HUES48 (cell line): Measurements from ENCODE around the gene SNX20.

ENCODE experiments used
- H3K27ac ChIP-seq: one replicate; pipeline ENCODE4 v1.7.0; 2013; ENCODE audit warnings: low read depth, low read length, inconsistent platforms
- H3K27me3 ChIP-seq: 2 replicates; pipeline ENCODE4 v1.6.1; 2013; ENCODE audit warnings: mild to moderate bottlenecking, low read length; ENCODE audit not compliant: control insufficient read depth, insufficient read depth
- H3K36me3 ChIP-seq: 2 replicates; pipeline ENCODE4 v1.6.1; 2013; ENCODE audit warnings: low read length; ENCODE audit not compliant: control insufficient read depth, insufficient read depth
- H3K4me1 ChIP-seq: 2 replicates; pipeline ENCODE4 v1.6.1; 2013; ENCODE audit warnings: mild to moderate bottlenecking, low read length; ENCODE audit not compliant: control insufficient read depth, insufficient read depth
- H3K4me3 ChIP-seq: 2 replicates; pipeline ENCODE4 v1.5.1; 2013; ENCODE audit warnings: mild to moderate bottlenecking, low read depth, low read length
- H3K9ac ChIP-seq: 2 replicates; pipeline ENCODE4 v1.6.1; 2013; ENCODE audit warnings: mild to moderate bottlenecking, low read depth, low read length, moderate library complexity
- H3K9me3 ChIP-seq: 2 replicates; pipeline ENCODE4 v1.6.1; 2013; ENCODE audit warnings: low read length; ENCODE audit not compliant: control insufficient read depth, insufficient read depth

SNX20 gene

DNA sequence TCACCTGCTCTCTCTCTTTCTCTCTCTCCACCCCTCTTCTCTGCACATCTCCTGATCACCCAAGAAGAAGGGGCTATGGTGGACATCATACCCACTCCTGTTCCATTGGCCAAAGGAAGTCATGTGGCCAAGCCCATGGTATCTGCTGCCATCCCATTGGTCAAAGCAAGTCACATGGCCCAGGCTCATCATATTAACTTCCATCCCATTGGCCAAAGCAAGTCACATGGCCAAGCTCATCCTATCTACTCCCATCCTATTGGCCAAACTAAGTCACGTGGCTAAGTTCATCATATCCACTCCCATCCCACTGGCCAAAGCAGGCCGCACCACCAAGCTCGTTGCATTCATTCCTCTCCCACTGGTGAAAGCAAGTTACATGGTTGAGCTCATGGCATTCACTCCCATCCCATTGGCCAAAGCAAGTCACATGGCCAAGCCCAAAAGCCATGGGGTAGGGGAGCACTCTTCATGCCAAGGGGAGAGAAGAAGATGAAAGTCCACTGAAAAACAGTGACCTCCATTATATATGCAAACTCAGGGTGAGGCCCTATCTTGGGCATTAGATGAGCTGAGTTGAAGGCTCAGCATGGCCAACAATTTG lies 29.2 kb downstream of the SNX20 start:
- Histone ChIP-seq H3K9ac (no peak overlapping the region), H3K36me3 (no peaks in the 10 kb centered on the region), H3K9me3 (no peaks in the 10 kb centered on the region), H3K4me1 (no peaks in the 10 kb centered on the region), H3K27ac (no peak overlapping the region), H3K4me3 (no peak overlapping the region), H3K27me3 (no peaks in the 10 kb centered on the region)

DNA sequence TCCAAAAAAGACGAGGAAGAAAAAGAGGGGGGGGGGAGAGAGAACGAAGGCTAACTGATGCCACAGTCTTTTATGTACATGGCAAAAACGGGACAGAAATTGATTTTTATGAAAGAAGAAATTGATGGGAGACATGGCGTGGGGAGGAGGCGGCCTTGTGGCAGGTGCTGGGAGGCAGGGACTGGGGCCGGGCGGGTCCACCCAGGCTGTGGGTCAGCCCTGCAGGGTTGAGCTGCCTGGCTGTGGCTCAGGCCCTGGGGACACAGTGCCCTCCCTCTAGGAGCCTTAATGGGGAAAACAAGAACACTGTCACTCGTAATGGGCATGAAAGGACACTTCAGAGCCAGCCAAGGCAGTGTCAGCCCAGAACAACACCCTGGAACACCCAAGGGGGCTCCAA lies 34.8 kb downstream of the SNX20 start:
- Histone ChIP-seq H3K36me3 (no peaks in the 10 kb centered on the region), H3K4me3 (no peak overlapping the region), H3K9me3 (no peaks in the 10 kb centered on the region), H3K27me3 (no peaks in the 10 kb centered on the region), H3K4me1 (peaks cover 6% of the 10 kb centered on the region), H3K27ac (no peak overlapping the region), H3K9ac (no peak overlapping the region)

DNA sequence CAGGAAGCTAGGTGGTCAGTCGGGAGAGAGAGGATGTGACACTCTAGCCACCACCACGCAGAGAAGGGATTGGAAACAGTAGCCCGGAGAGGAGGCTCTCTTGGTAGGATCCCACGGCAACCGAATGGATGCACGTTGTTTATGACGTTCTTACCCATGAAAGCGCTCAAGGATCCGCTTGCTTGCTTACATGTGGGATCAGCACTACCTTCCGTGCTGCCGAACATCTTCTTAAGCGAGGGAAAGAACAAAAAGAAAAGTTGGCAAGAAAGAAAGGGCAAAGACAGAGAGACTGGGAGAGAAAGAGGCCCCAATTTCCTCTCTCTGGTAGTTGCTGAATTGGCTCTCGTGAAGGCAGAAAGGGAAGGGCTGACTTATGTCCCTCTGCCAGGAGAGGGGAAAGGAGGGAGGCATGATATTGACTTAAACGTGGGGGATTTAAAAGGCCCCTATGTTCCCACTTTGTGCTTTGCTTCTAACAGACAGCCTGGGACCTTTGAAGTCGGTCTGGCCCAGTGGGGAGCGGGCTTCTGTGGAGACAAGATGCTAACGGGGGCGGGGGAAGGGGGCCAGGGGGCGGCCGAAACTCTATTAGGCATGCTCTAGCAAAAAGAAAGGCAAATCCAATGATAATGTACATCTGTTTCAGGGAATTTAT lies 35.4 kb downstream of the SNX20 start:
- Histone ChIP-seq H3K4me1 (peaks cover 6% of the 10 kb centered on the region), H3K27ac (no peak overlapping the region), H3K27me3 (no peaks in the 10 kb centered on the region), H3K9ac (no peak overlapping the region), H3K9me3 (no peaks in the 10 kb centered on the region), H3K36me3 (no peaks in the 10 kb centered on the region), H3K4me3 (no peak overlapping the region)

DNA sequence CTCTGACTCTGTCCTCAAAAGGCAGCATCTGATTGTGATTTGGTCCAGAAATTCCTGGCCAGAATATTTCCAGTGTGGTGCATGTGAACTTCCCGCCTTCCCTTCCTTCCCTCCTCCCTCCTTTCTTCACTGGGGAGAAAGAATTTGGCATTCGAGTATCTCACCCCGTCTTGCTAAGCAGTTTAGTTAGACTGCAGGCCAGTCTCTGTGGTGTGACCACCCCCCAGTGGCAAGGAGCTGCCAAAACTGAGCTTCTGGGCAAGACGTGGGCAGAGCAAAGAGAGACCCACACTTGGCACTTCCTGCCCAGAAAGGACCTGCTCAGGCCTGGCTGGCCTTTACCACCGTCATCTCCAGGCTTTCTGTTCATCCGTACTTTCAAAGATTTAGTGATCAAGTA lies 36.4 kb downstream of the SNX20 start:
- Histone ChIP-seq H3K4me3 (no peak overlapping the region), H3K27me3 (no peaks in the 10 kb centered on the region), H3K36me3 (no peaks in the 10 kb centered on the region), H3K9me3 (no peaks in the 10 kb centered on the region), H3K9ac (no peak overlapping the region), H3K4me1 (peaks cover 6% of the 10 kb centered on the region), H3K27ac (no peak overlapping the region)

DNA sequence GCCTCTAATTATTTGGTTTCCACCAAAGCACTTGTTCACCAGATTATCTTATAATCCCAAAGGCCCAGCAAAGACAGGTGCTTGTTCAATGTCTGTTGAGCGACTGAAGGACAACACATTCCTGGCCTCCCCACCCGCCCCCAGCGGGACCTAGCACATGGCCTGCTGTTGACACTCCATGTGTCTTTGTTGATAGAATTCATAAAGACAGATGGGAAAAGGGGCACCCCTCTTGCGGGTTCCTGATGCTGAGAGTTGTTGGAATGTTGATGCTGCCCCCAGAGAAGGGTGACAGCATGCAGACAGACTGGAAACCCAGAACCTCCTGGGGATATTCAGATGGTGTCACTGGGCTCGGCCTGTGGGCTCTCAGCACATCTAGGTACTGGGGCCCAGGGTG lies 36.9 kb downstream of the SNX20 start:
- no peaks in the 10 kb centered on the region for H3K9me3 ChIP-seq
- H3K36me3 ChIP-seq = no peaks in the 10 kb centered on the region
- H3K27ac ChIP-seq = no peak overlapping the region
- H3K27me3 ChIP-seq = no peaks in the 10 kb centered on the region
- no peak overlapping the region for H3K9ac ChIP-seq
- H3K4me1 ChIP-seq = peaks cover 6% of the 10 kb centered on the region
- no peak overlapping the region for H3K4me3 ChIP-seq

DNA sequence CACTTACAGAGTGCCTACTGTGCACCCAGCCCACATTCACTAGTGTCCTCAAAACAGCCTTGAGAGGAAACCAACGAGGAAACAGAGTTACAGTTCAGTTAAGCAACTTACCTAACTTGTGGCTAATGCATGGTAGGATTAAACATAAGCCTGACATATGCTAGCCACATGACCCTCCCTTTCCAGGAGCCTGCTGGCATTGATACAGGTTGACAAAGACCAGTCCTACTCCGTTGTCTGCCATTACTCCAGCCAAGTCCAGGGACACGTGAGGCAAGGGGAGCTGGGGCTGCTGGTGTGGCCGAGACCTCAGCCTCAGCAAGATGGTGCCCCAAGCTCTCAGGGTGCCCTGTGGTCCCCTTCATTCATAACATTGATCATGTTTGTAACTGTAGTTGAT lies 37.9 kb downstream of the SNX20 start:
- no peak overlapping the region for H3K27ac ChIP-seq
- no peaks in the 10 kb centered on the region for H3K36me3 ChIP-seq
- no peaks in the 10 kb centered on the region for H3K27me3 ChIP-seq
- peaks cover 6% of the 10 kb centered on the region for H3K4me1 ChIP-seq
- H3K4me3 ChIP-seq = no peak overlapping the region
- H3K9me3 ChIP-seq = no peaks in the 10 kb centered on the region
- H3K9ac ChIP-seq = no peak overlapping the region

DNA sequence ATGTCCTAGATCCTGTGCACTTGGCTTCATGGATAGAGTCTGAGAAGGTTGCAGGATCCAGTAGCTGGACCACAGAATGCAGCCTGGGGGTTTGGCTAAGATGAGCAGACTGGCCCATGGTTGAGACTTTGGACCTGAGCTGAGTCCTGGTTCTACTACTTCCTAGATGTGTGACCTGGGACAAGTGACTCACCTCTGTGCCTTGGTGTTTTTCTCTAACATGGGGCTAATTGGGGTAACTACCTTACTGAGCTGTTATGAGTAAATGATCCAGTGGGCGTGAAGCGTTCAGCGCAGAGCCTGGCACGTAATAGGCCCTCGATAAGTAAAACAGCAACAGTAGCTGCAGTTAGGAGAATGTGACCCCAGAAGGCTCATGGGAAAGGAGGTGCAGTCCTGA lies 38.8 kb downstream of the SNX20 start:
- no peak overlapping the region for H3K9ac ChIP-seq
- H3K4me1 ChIP-seq = peaks cover 6% of the 10 kb centered on the region
- no peaks in the 10 kb centered on the region for H3K27me3 ChIP-seq
- H3K36me3 ChIP-seq = no peaks in the 10 kb centered on the region
- H3K4me3 ChIP-seq = no peak overlapping the region
- H3K27ac ChIP-seq = no peak overlapping the region
- H3K9me3 ChIP-seq = no peaks in the 10 kb centered on the region

DNA sequence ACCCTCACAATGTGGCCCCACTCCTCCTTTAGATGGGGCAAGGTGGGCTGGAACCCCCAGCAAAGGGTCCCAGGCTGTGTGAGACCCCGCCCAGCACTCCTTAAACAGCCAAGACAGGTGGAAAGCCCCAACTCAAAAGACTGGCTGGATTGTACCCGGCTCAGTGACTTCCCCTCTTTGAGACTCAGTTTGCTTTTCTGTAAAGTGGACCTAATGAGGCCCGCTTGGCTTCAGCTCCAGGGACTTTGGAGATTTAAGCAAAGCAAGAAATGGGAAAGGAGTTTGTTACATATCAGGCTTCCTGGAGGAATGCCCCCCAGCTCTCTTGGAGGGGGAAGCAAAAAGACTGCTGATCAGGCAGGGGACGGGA lies 39.3 kb downstream of the SNX20 start:
- Histone ChIP-seq H3K9ac (no peak overlapping the region), H3K27me3 (no peaks in the 10 kb centered on the region), H3K27ac (no peak overlapping the region), H3K36me3 (no peaks in the 10 kb centered on the region), H3K9me3 (no peaks in the 10 kb centered on the region), H3K4me3 (no peak overlapping the region), H3K4me1 (peaks cover 6% of the 10 kb centered on the region)

DNA sequence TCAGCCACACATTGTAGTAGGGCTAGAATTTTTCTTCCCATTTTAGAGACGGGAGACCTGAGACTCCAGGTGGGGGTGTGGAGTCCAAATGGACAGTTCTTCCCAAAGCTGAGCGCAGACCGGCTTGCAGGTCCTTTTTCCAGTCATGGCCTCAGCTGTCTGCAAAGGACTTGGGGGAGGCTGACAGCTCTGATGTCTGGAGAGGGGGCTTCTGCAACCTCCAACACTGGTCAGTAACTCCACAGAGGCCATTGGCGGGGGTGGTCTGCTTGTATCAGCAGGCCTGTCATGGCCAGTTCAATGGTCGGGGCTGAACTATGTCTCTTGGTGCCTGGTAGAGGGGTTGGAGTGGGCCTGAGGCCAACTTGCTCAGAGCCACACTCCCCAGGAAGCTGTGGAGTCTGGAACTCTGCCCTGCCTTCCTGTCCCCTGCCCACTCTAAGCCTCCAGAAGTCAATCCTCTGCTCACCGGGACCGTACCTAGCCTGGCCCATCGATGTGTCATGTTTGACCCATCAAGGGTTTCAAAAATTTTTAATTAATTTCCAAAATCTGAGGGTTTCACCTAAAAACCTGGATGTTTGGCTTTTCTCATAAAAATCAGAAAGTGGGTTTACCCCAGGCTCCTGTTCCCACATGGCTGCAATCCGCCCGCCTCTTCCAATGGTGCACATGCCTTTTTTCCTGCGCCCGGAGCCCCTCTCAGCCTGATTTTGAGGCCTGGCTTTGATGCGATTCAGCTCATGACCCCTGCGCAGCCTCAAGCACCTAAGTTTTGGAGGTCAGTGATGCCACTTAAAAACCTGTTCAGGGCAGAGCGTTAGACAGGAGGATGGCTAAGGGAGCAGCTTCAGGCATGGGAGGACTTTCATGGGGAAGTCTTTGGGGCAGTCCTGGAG lies 39.9 kb downstream of the SNX20 start:
- no peaks in the 10 kb centered on the region for H3K9me3 ChIP-seq
- H3K36me3 ChIP-seq = no peaks in the 10 kb centered on the region
- peaks cover 6% of the 10 kb centered on the region for H3K4me1 ChIP-seq
- H3K27ac ChIP-seq = no peak overlapping the region
- no peaks in the 10 kb centered on the region for H3K27me3 ChIP-seq
- H3K9ac ChIP-seq = no peak overlapping the region
- no peak overlapping the region for H3K4me3 ChIP-seq

DNA sequence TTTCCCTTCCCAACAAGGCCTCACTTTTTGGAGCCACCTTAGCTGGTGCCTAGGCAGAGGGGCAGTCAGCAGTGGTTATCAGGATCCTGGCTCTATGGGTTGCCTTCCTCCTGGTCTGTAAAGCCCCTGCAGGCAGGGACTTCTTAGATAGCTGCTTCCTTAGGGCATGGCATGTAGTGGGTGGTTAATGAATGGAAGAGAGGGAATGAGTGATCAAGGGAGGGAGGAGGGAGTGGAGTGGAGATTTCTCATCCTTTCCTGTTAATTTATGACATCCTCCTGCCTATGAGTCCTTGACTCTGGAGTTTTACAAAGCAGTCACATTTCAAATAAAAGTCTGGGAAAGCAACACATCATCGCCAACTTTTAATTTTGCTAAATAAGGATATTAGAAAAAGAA lies 40.7 kb downstream of the SNX20 start:
- Histone ChIP-seq H3K9ac (no peak overlapping the region), H3K9me3 (no peaks in the 10 kb centered on the region), H3K27ac (no peak overlapping the region), H3K4me3 (no peak overlapping the region), H3K27me3 (no peaks in the 10 kb centered on the region), H3K36me3 (no peaks in the 10 kb centered on the region), H3K4me1 (peaks cover 2% of the 10 kb centered on the region; the same call in 1 of the 2 replicates)
